Prostate gland (tissue), 2 donors: Measurements from ENCODE around the gene CSRP1. TPM values are rescaled to one million over a fixed set of nuclear protein-coding genes. Genes with fewer than 3 reads are reported as not detected.
"Not testable (repeated sequence)": the region's sequence is repeated elsewhere in the genome, so short reads cannot be mapped to it uniquely, and the experiment has no call there.

ENCODE experiments used
- DNase-seq: peaks from one replicate; pipeline ENCODE4 v3.0.0-alpha.2; 2019; ENCODE audit warnings: low spot score
- H3K27ac ChIP-seq, 2 donors: fragments of 200-600 bp; sonication (generic); 2 replicates each; pipeline ENCODE4 v1.5.1; 2017 to 2019
- H3K27me3 ChIP-seq: fragments of 200-600 bp; sonication (generic); replicated peaks from 2 replicates; pipeline ENCODE4 v1.5.1; 2019; ENCODE audit not compliant: insufficient read depth
- H3K36me3 ChIP-seq, 2 donors: fragments of 200-600 bp; sonication (generic); 1 replicate in 1 of 2; 2 replicates in 1 of 2; pipeline versions ENCODE4 v1.5.1 to v1.8.1; 2017 to 2019
- H3K4me1 ChIP-seq: fragments of 200-600 bp; sonication (generic); replicated peaks from 2 replicates; pipeline ENCODE4 v1.5.1; 2019
- H3K4me3 ChIP-seq, 2 donors: fragments of 200-600 bp; sonication (generic); 2 replicates each; pipeline ENCODE4 v1.5.1; 2017 to 2019
- H3K9me3 ChIP-seq: fragments of 200-600 bp; sonication (generic); 2 replicates; pipeline ENCODE4 v1.5.1; 2017
- POLR2A ChIP-seq: fragments of 450-650 bp; IDR thresholded peaks from one replicate; pipeline ENCODE4 v1.6.1; 2016; ENCODE audit warnings: antibody characterized with exemption, mild to moderate bottlenecking
- POLR2AphosphoS5 ChIP-seq: sonication (generic); formaldehyde crosslinking; IDR thresholded peaks from one replicate; pipeline ENCODE4 v1.6.1; 2017; ENCODE audit warnings: antibody characterized with exemption
- WGBS: methylation state at CpG from one replicate; pipeline ENCODE4 v1.1.5; 2018; 5-methylcytosine and 5-hydroxymethylcytosine counted together
- intact Hi-C: fragments of 100-400 bp; cut with DNase I; formaldehyde crosslinking; loops from one replicate; pipeline ENCODE4 v1.14.2; 2022
- total RNA-seq, 2 donors: library from RNA; depleted of rRNA; stranded (reverse); fragments of >200 nt; gene quantifications; one replicate each; pipeline ENCODE4 v1.1.0, GENCODE V29; 2016
- TF ChIP-seq, protein P1 (sequence below), 4 experiments: fragments of 200-600 bp in 2 of 4; fragments of 450-650 bp in 2 of 4; sonication (generic) in 2 of 4; IDR thresholded peaks; 1 replicate in 3 of 4; 2 replicates in 1 of 4; pipeline ENCODE4 v1.5.1; 2016 to 2019; ENCODE audit warnings: antibody characterized with exemption in 4 of 4, mild to moderate bottlenecking in 2 of 4, moderate library complexity in 2 of 4

CSRP1 gene
- total RNA-seq, 2 donors from 2014 or later: 1,117 to 1,634 TPM

- Histone ChIP-seq H3K4me3 (no peak overlapping the region), H3K9me3 (no peaks in the 10 kb centered on the region), H3K27me3 (no peaks in the 10 kb centered on the region), H3K4me1 (no peaks in the 10 kb centered on the region), H3K27ac (no peak overlapping the region), H3K36me3 (no peaks in the 10 kb centered on the region)
- WGBS: 97% methylated on average over 1 of the region's 1 CpG
- no peak for TF ChIP-seq POLR2A
- TF ChIP-seq POLR2AphosphoS5: no peak
- TF ChIP-seq, protein P1, sequence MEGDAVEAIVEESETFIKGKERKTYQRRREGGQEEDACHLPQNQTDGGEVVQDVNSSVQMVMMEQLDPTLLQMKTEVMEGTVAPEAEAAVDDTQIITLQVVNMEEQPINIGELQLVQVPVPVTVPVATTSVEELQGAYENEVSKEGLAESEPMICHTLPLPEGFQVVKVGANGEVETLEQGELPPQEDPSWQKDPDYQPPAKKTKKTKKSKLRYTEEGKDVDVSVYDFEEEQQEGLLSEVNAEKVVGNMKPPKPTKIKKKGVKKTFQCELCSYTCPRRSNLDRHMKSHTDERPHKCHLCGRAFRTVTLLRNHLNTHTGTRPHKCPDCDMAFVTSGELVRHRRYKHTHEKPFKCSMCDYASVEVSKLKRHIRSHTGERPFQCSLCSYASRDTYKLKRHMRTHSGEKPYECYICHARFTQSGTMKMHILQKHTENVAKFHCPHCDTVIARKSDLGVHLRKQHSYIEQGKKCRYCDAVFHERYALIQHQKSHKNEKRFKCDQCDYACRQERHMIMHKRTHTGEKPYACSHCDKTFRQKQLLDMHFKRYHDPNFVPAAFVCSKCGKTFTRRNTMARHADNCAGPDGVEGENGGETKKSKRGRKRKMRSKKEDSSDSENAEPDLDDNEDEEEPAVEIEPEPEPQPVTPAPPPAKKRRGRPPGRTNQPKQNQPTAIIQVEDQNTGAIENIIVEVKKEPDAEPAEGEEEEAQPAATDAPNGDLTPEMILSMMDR (IDR thresholded peaks at IDR 0.05): no peak
- intact Hi-C loops: no loop called here
- no peak for DNase-seq
Observed at GRCh38 chr1:201525193-201525778, 18.4 kb upstream of the CSRP1 start.

DNA sequence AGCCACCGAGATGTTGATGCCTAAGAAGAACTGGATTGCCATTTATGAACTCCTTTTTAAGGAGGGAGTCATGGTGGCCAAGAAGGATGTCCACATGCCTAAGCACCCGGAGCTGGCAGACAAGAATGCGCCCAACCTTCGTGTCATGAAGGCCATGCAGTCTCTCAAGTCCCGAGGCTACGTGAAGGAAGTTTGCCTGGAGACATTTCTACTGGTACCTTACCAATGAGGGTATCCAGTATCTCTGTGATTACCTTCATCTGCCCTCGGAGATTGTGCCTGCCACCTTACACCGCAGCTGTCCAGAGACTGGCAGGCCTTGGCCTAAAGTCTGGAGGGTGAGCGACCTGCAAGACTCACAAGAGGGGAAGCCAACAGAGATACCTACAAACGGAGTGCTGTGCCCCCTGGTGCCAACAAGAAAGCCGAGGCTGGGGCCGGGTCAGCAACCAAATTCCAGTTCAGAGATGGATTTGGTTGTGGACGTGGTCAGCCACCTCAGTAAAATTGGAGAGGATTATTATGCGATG lies 13.2 kb upstream of the CSRP1 start:
- DNase-seq, intact Hi-C loops: not testable (repeated sequence)
- WGBS: 84% methylated on average over 14 of the region's 14 CpGs

GRCh38 chr1:201518071-201518470 lies 11.1 kb upstream of the CSRP1 start:
- H3K9me3 ChIP-seq: no peaks in the 10 kb centered on the region
- no peak overlapping the region for H3K4me3 ChIP-seq
- no peak for DNase-seq
- TF ChIP-seq, protein P1 (IDR thresholded peaks at IDR 0.05): no peak
- TF ChIP-seq POLR2A (no peak), POLR2AphosphoS5 (no peak)
- intact Hi-C loops: no loop called here
- no peak overlapping the region for H3K27ac ChIP-seq
- H3K36me3 ChIP-seq: no peaks in the 10 kb centered on the region
- H3K27me3 ChIP-seq: no peaks in the 10 kb centered on the region
- peaks cover under 1% of the 10 kb centered on the region for H3K4me1 ChIP-seq
- WGBS: 78% methylated on average over 5 of the region's 5 CpGs

More for the DNA sequence above, 13.2 kb upstream of the CSRP1 start:
- not testable (repeated sequence) for H3K27me3 ChIP-seq, H3K27ac ChIP-seq, H3K4me1 ChIP-seq, H3K4me3 ChIP-seq, H3K36me3 ChIP-seq, H3K9me3 ChIP-seq

DNA sequence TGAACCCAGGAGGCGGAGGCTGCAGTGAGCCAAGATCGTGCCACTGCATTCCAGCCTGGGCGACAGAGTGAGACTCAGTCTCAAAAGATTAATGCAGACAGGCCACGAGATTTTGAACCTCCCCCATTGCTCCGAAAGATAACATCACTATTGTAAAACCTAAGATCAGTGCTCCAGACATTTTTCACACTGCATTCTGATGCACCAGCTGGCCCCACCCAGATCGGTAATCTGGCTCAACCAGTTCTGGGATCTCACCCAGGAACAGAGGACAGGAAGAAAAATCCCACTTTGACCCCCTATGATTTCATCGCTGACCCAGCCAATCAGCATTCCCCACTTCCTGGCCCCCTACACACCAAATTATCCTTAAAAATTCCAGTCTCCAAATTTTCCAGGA lies 10.7 kb upstream of the CSRP1 start:
- Histone ChIP-seq H3K27me3 (no peaks in the 10 kb centered on the region), H3K36me3 (no peaks in the 10 kb centered on the region), H3K4me1 (peaks cover 5% of the 10 kb centered on the region), H3K4me3 (no peak overlapping the region), H3K27ac (no peak overlapping the region), H3K9me3 (no peaks in the 10 kb centered on the region)
- intact Hi-C loops: no loop called here
- WGBS: 43% methylated on average over 7 of the region's 7 CpGs
- TF ChIP-seq POLR2AphosphoS5: no peak
- TF ChIP-seq POLR2A: no peak
- no peak for DNase-seq

- H3K4me3 ChIP-seq: no peak overlapping the region
- no peaks in the 10 kb centered on the region for H3K36me3 ChIP-seq
- no peak overlapping the region for H3K27ac ChIP-seq
- H3K9me3 ChIP-seq: no peaks in the 10 kb centered on the region
- H3K4me1 ChIP-seq: peaks cover 13% of the 10 kb centered on the region
- WGBS: 100% methylated on average over 2 of the region's 2 CpGs
- H3K27me3 ChIP-seq: no peaks in the 10 kb centered on the region
- intact Hi-C loops: no loop called here
- DNase-seq: no peak
- TF ChIP-seq, protein P1 (IDR thresholded peaks at IDR 0.05): no peak
- no peak for TF ChIP-seq POLR2A
- TF ChIP-seq POLR2AphosphoS5: no peak
Observed at GRCh38 chr1:201516511-201517127, 9.7 kb upstream of the CSRP1 start.

DNA sequence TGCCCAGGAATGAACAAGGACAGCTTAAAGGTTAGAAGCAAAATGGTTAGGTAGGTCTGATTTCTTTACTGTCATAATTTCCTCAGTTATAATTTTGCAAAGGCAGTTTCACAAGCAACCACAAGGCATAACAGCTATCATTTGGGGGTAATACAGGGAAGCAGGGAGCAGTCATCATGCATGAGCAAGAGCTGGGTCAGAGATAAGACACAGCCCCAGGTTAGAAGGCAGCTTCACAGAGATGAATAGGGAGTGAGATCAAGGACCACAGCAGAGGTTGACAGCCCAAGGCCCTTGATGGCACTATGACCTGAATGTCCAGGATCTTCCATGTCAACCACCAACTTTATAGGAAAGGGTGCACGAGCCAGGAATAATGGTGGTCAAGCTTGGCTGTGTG lies 9.0 kb upstream of the CSRP1 start:
- H3K4me1 ChIP-seq: peaks cover 17% of the 10 kb centered on the region
- no peak for TF ChIP-seq POLR2A
- no peak for TF ChIP-seq POLR2AphosphoS5
- TF ChIP-seq, protein P1 (IDR thresholded peaks at IDR 0.05): no peak
- intact Hi-C loops: no loop called here
- no peaks in the 10 kb centered on the region for H3K36me3 ChIP-seq
- H3K27me3 ChIP-seq: no peaks in the 10 kb centered on the region
- WGBS: 86% methylated on average over 1 of the region's 1 CpG
- DNase-seq: no peak
- no peak overlapping the region for H3K4me3 ChIP-seq
- H3K9me3 ChIP-seq: no peaks in the 10 kb centered on the region
- no peak overlapping the region for H3K27ac ChIP-seq
